ENCODE measurements around the gene GON4L.
"Not testable (repeated sequence)": the region's sequence is repeated elsewhere in the genome, so short reads cannot be mapped to it uniquely, and the experiment has no call there.

The GON4L gene

DNA sequence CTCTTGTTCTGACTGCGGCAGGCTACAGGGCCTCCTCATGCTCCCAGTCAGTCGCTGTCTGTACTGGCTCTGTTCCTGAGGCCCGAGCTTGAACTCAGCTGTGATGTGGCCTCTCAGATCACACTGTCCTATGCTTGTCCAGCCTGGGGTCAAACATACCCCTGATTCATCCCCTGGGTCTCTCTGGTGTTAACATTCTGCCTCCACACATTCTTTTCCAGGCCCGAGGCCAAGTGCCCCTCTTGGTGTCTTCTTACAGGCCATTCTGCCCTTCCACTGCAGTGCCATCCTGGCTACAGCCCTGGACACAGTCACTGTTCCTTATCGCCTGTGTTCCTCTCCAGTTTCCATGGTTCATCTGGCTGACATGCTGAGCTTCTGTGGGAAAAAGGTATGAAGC lies 108.9 kb downstream of the GON4L start:
- not testable (repeated sequence) for DNase-seq (ENCODE audit: low read depth in 2 of 2)

DNA sequence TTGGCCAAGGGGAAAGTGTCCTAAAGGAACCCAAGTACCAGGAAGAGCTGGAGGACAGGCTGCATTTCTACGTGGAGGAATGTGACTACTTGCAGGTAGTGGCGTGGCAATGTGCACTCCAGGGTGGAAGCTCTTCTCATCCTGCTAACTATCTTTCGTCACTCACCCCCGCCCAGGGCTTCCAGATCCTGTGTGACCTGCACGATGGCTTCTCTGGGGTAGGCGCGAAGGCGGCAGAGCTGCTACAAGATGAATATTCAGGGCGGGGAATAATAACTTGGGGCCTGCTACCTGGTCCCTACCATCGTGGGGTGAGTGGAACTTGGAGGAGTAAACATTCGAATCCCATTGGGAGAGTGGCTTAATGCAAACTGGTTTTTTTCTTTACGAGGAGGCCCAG lies 109.4 kb downstream of the GON4L start:
- not testable (repeated sequence) for DNase-seq (ENCODE audit: low read depth in 2 of 2)

DNA sequence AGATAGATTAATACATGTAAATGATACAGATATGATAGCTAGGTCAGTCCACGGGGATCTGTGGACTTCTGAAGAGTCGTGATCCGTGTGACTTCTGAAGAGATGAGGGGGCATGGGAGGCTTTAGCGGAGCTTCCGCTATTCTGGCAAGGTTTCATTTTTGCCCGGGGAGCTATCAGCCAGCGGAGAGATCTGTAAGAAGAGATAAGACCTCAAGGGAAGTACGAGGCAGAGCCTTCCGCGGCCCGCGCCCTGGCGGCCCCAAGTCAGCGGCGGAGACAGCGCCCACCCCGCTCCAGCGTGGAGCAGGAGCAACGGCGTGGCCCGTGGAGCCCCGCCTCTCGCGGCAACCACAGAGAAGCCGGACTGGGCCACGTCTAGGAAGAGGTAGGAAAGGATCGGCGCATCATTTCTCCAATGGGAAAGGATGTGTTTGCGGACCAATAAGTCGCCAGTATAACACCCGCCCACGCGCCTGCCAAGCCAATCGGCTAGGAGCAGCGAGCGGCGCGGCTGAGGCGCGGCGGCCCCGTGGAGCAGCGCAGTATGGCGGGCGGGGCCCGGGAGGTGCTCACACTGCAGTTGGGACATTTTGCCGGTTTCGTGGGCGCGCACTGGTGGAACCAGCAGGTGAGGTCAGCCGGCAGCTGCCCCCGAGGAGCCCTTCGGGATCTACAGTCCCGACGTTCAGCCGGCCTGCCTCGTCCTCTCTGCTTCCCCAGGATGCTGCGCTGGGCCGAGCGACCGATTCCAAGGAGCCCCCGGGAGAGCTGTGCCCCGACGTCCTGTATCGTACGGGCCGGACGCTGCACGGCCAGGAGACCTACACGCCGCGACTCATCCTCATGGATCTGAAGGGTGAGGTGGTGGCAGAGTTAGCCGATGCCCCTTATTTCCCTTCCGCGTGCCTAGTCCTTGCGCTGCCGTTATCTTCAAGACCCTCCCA lies 111.5 kb downstream of the GON4L start:
- peak; percentile 77 to 89 for DNase-seq (ENCODE audit: low read depth in 2 of 2)

DNA sequence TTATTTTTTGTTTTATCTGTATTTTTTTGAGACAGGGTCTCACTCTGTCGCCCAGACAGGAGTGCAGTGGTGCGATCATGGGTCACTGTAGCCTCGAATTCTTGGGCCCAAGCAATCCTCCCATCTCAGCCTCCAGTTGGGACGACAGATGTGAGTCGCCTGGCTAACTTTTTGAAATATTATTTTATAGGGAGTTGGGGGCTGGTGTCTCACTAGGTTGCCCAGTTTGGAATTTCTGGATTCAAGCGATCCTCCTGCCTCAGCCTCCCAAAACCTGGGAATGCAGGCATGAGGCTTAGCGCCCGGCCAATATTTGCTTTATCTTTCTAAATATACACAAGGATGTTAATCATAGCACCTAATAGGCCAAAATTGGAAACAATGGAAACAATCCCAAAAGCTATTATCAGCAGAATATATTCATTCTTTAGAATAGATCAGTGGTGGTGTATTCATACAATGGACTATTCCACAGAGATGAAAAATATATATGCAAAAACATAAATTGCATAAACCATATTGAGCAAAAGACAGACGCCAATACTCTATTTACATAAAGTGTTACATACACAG lies 112.2 kb downstream of the GON4L start:
- no peak for DNase-seq (ENCODE audit: low read depth in 2 of 2)

DNA sequence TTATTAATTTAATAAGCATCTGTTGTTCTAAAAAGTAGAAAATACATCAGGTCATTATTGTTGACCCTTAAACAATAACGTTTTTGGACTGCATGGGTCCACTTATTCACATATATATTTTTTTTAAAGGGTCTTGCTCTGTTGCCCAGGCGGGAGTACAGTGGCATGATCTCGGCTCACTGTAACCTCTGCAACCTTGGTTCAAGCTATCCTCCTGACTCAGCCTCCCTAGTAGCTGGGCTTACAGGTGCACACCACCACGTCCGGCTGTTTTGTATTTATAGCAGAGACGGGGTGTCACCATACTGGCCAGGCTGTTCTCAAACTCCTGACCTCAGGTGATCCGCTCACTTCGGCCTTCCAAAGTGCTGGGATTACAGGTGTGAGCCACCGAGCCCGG lies 115.1 kb downstream of the GON4L start:
- no peak for DNase-seq (ENCODE audit: low read depth in 2 of 2)

DNA sequence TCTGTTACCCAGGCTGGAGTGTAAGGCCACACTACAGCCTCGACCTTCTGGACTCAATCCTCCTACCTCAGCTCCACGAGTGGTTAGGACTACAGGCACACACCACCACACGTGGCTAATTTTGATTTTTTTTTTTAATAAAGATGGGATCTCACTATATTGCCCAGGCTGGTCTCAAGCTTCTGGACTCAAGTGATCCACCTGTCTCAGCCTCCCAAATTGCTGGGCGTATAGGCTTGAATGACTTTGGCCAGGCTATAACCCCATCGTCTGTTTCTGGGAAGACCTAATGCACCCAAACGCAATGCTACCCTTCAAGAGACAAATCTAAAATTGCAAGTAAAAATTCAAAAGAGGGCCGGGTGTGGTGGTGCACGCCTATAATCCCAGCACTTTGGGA lies 116.0 kb downstream of the GON4L start:
- DNase-seq (ENCODE audit: low read depth in 2 of 2) = no peak

DNA sequence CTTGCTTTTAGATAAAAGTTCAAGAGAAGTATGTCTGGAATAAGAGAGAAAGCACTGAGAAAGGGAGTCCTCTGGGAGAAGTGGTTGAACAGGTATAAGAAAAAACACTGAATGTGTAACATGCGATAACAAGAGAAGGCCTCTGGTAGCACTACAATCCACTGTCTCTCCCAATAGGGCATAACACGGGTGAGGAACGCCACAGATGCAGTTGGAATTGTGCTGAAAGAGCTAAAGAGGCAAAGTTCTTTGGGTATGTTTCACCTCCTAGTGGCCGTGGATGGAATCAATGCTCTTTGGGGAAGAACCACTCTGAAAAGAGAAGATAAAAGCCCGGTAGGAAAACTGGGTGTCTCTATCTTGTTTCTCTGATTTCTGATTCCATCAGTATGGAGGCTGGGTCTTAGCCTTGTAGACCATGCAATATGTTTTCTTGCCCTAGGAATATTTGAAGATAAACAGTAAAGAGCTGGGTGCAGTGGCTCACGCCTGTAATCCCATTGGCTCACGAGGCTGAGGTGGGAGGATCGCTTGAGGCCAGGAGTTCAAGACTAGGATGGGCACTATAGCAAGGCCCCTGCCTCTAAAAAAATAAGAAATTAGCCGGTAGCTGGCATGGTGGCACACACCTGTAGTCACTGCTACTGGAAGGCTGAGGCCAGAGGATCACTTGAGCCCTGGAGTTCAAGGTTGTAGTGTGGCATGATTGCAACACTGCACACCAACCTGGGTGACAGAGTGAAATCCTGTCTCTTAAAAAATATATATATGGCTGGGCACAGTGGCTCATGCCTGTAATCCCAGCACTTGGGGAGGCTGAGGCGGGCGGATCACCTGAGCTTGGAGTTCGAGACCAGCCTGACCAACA lies 127.7 kb downstream of the GON4L start:
- no peak for DNase-seq (ENCODE audit: low read depth in 2 of 2)

DNA sequence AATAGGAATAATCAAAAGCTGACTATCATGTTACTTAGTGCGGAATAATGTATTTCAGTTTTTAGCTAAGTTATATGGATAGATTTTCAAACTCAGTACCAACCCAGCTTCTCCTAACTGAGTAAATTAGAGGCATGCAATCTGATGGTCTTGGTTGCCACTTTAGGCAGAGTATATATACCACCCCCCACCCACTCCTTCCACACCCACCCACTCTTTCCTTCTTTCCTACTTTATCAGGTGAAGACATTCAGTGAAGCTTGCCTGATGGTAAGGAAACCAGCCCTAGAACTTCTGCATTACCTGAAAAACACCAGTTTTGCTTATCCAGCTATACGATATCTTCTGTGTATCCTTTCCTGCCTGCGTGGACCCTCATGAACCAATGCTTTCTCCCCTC lies 131.9 kb downstream of the GON4L start:
- DNase-seq (ENCODE audit: low read depth in 2 of 2) = no peak

DNA sequence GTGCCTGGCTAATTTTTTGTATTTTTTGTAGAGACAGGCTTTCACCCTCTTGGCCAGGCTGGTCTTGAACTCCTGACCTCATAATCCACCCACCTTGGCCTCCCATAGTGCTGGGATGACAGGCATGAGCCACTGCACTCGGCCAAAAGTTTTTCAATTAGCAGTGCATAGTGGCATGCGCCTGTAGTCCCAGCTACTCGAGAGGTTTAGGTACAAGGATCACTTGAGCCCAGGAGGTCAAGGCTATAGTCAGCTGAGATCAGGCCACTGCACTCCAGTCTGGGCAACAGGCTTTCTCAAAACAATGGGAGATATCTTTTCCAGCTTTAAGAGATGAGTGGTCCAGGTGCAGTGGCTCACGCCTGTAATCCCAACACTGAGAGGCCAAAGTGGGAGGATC lies 137.3 kb downstream of the GON4L start:
- DNase-seq (ENCODE audit: low read depth in 2 of 2) = no peak

DNA sequence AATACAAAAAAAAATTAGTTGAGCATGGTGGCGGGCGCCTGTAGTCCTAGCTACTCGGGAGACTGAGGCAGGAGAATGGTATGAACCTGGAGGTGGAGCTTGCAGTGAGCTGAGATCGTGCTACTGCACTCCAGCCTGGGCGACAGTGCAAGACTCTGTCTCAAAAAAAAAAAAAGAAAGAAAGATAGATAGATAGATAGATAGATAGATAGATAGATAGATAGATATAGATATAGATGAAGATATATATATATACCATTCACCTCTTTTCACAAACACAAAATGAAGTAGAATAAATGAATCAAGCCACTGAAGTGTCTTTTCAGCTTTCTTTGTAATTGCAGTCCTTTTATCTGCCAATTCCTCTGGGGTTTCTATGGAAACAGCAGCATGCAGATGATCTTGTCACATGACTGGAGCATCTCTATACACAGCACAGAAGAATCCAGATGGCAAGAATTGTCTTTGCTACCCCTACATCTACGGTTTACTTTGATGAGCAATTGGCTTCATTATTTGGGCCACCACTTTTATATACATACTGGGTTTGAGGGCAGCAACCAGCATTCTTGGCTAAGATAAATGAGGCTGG lies 138.4 kb downstream of the GON4L start:
- DNase-seq (ENCODE audit: low read depth in 2 of 2) = not testable (repeated sequence)

DNA sequence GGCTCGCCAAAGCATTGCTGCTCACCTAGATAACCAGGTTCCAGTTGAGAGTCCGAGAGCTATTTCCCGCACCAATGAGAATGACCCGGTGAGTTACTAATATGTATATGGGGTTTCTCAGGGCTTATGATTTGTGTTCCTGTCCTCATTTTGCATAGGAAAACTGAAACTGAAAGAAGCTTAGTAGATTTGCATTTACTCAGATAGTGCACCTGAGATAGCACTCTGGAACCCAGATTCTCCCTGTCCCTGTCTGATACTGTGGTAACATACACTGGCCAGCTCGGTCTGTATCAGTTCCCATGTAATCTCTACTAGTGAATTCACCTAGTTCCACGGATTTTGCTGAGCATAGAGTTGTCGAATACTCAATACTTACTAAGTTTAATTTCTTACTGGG lies 140.0 kb downstream of the GON4L start:
- no peak for DNase-seq (ENCODE audit: low read depth in 2 of 2)

DNA sequence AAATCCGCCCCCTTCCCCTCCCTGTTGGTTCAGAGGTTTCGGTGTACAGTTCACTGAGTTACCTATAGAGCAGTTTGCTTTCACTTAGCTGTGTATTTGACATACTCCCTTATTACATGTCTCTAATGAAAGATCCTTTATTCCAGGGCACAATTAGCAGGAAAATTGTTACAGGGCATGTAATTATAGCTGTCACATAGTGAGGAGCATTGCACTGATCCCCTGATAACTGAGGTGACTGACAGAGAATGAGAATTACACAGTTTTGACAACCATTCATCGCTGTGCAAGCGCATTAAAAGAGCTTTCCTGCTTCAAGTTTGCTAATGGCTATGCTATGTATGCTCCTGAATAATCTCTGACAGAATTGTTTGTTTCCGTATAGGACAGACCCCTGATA lies 141.2 kb downstream of the GON4L start:
- no peak for DNase-seq (ENCODE audit: low read depth in 2 of 2)

DNA sequence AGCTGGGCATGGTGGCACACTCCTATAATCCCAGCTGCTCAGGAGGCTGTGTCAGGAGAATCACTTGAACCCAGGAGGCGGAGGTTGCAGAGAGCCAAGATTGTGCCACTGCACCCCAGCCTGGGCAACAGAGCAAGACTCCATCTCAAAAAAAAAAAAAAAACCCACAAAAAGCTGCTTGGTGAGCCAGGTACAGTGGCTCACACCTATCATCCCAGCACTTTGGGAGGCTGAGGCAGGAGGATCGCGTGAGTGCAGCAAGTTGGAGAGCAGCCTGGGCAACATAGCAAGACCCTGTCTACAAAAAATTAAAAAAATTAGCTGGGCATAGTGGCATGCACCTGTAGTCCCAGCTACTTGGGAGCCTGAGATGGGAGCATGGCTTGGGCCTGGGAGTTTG lies 142.0 kb downstream of the GON4L start:
- not testable (repeated sequence) for DNase-seq (ENCODE audit: low read depth in 2 of 2)

DNA sequence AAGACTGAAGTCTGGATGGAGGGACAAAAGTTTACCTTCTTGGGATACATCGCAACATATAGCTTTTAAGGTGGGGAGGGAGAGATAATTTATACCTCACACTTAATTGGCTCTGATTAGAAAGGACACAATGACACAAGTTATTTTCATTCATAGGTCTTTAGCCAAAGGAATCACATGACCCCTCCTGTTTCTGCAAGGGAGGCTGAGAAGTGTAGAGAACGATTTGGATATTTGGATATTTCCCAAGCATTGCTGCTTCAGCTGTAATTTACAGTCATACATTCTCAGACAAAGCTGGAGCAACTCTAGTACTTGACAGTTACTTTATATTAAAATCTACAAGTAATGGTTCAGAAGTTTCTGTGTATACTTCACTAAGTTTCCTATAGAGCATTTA lies 143.9 kb downstream of the GON4L start:
- no peak for DNase-seq (ENCODE audit: low read depth in 2 of 2)

DNA sequence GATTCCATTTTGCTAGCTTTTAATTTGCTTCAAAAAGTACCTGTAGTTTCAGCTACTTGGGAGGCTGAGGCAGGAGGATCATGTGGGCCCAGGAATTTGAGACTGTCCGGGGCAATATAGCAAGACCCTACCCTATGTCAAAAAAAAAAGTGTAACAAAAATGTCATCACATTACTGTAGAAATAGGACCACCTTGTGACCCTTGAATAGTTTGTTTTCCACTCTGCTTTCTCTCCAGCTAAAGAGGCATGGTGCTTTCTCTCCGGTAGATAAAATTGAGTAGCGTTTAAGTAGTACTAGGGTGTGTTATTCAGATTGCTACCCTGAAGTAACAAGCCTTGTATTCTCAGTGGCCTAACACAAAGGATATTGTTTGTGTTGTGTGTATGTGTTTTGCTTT lies 144.4 kb downstream of the GON4L start:
- DNase-seq (ENCODE audit: low read depth in 2 of 2) = not testable (repeated sequence)

DNA sequence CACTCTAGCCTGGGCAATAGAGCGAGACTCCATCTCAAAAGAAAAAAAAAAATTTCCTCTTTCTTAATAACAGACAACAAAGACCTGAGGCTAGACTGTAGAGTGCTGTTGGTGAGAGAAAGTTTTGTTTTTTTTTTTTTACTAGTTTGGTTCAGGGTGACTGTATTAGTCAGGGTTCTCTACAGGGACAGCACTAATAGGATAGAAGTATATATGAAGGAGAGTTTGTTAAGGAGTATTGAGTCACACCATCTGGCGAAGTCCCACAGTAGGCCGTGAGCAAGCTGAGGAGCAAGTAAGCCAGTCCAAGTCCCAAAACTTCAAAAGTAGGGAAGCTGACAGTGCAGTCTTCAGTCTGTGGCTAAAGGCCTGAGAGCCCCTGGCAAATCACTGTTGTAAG lies 145.6 kb downstream of the GON4L start:
- not testable (repeated sequence) for DNase-seq (ENCODE audit: low read depth in 2 of 2)

DNA sequence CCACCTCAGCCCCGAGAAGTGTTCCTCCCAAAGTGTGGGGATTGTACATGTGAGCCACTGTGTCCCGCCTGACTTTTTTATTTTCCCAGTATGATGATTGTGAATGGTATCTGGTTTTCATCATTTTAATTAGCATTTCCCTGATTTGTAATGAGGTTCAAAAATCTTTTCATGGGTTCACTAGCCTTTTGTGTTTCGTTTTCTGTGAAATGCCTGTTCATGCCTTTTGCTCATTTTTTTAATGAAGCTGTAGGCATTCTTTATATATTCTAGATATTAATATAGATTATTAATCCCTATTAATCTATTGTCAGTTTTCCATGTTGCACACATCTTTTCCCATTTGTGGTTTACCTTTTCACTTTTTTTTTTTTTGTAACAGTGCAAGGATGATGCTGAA lies 147.6 kb downstream of the GON4L start:
- DNase-seq (ENCODE audit: low read depth in 2 of 2) = no peak

DNA sequence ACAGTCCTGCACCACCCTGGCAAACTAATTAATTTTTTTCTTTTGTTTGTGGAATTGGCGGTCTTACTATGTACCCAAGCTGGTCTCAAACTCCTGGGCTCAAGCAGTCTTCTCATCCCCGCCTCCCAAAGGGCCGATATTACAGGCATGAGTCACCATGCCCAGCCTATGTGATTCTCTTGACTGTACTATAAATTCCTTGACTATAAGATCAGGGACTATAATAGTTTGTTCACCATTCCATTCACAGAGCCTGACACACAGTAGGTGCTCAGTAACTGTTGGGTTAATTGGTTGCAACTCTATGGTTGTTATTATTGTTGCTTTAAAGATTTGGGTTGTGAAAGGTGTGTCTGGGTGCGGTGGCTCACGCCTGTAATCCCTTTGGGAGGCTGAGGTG lies 150.9 kb downstream of the GON4L start:
- DNase-seq (ENCODE audit: low read depth in 2 of 2) = no peak

DNA sequence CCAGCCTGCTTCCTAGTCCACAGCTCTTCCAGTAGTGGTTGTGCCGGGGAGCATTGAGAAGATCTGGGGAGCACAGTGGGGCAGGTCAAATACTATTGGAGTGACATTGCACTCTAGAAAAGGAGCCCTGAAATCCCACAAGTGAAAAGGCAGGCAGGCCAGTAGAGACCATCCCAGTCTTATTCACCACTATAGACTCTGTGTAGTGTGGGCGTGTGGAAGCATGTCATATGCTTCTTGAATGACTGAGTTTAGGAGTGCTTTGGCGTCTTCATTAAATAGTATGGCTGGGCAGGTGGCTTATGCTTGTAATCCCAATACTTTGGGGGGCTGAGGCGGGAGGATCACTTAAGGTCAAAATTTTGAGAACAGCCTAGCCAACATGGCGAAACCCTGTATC lies 152.6 kb downstream of the GON4L start:
- not testable (repeated sequence) for DNase-seq (ENCODE audit: low read depth in 2 of 2)

DNA sequence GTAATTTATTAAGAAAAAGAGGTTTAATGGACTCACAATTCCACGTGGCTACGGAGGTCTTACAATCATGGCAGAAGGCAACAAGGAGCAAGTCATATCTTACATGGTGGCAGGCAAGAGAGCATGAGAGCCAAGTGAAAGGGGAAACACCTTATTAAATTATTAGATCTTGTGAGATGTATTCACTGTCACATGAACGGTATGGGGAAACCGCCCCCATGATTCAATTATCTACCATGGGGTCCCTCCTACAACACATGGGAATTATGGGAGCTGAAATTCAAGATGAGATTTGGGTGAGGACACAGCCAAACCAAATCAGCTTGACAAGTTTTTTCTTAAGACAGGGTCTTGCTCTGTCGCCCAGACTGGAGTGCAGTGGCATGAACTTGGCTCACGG lies 153.8 kb downstream of the GON4L start:
- DNase-seq (ENCODE audit: low read depth in 2 of 2) = no peak

DNA sequence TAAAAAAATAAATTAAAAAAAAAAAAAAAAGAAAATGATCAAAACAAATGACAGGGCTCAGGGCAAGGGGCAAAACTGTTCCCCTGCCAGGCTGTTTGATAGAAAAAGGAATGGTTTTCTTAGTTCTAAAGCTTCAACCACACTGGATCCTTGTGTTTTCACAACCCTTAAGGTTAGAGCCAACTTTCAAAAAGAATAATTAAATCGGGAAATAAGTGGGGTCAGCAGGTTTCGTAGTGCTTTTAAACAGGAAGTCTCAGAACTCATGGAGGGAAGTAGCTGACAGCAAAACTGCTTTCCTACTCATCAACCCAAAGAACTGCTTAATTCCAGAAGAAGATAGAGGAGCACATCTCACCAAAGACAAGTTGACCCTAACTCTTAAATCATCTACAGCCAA lies 155.3 kb downstream of the GON4L start:
- DNase-seq (ENCODE audit: low read depth in 2 of 2) = not testable (repeated sequence)
